ENCODE measurements around the gene LRRC3B.

The LRRC3B gene

GRCh38 chr3:26622621-26623418 lies at the start of gene LRRC3B:
Gene LRRC3B, plus strand, starts transcription at chr3:26622772. Its CDS starts 86,901 bp downstream, at chr3:26709673.
- H3K9me3 ChIP-seq (ENCODE audit: insufficient read depth, low read length) = no peaks in the 10 kb centered on the region
- H3K27me3 ChIP-seq (ENCODE audit: insufficient read depth, insufficient read length) = peaks cover 68% of the 10 kb centered on the region
- H3K9ac ChIP-seq (ENCODE audit: insufficient read length, low read depth) = peak within 1 kb of the TSS; percentile 74
- no peaks in the 10 kb centered on the region for H3K36me3 ChIP-seq (ENCODE audit: insufficient read depth, insufficient read length, low read length)
- H3K4me3 ChIP-seq (ENCODE audit: insufficient read length, low read depth) = peak within 1 kb of the TSS; percentile 72
- DNase-seq (ENCODE audit: low read depth, low spot score) = peak; percentile 47
- peak; percentile 8 for TF ChIP-seq SUZ12 (IDR thresholded peaks at IDR 0.05; ENCODE audit: extremely low read depth, insufficient read depth, insufficient read length)
- TF ChIP-seq ZNF274 (IDR thresholded peaks at IDR 0.05; ENCODE audit: low read depth, low read length) = no peak
- no peak for TF ChIP-seq YY1 (IDR thresholded peaks at IDR 0.05; ENCODE audit: insufficient read depth, insufficient read length)
- peaks cover 7% of the 10 kb centered on the region for H3K4me1 ChIP-seq (ENCODE audit: insufficient read depth, insufficient read length)

- H3K9me3 ChIP-seq (ENCODE audit: insufficient read depth, low read length) = no peaks in the 10 kb centered on the region
- no peaks in the 10 kb centered on the region for H3K27me3 ChIP-seq (ENCODE audit: insufficient read depth, insufficient read length)
- no peak overlapping the region for H3K4me3 ChIP-seq (ENCODE audit: insufficient read length, low read depth)
- TF ChIP-seq YY1 (IDR thresholded peaks at IDR 0.05; ENCODE audit: insufficient read depth, insufficient read length) (no peak), ZNF274 (IDR thresholded peaks at IDR 0.05; ENCODE audit: low read depth, low read length) (no peak), SUZ12 (IDR thresholded peaks at IDR 0.05; ENCODE audit: extremely low read depth, insufficient read depth, insufficient read length) (no peak)
- DNase-seq (ENCODE audit: low read depth, low spot score) = no peak
- no peaks in the 10 kb centered on the region for H3K36me3 ChIP-seq (ENCODE audit: insufficient read depth, insufficient read length, low read length)
- no peaks in the 10 kb centered on the region for H3K4me1 ChIP-seq (ENCODE audit: insufficient read depth, insufficient read length)
- H3K9ac ChIP-seq (ENCODE audit: insufficient read length, low read depth) = no peak overlapping the region
Measured at GRCh38 chr3:26574766-26575165, 47.8 kb upstream of the LRRC3B start.

GRCh38 chr3:26579116-26579515 lies 43.5 kb upstream of the LRRC3B start:
- Histone ChIP-seq H3K9me3 (ENCODE audit: insufficient read depth, low read length) (no peaks in the 10 kb centered on the region), H3K4me3 (ENCODE audit: insufficient read length, low read depth) (no peak overlapping the region), H3K36me3 (ENCODE audit: insufficient read depth, insufficient read length, low read length) (no peaks in the 10 kb centered on the region), H3K9ac (ENCODE audit: insufficient read length, low read depth) (no peak overlapping the region), H3K4me1 (ENCODE audit: insufficient read depth, insufficient read length) (no peaks in the 10 kb centered on the region), H3K27me3 (ENCODE audit: insufficient read depth, insufficient read length) (no peaks in the 10 kb centered on the region)
- DNase-seq (ENCODE audit: low read depth, low spot score) = no peak
- TF ChIP-seq SUZ12 (IDR thresholded peaks at IDR 0.05; ENCODE audit: extremely low read depth, insufficient read depth, insufficient read length) = no peak

- no peaks in the 10 kb centered on the region for H3K9me3 ChIP-seq (ENCODE audit: insufficient read depth, low read length)
- no peak for DNase-seq (ENCODE audit: low read depth, low spot score)
- no peak for TF ChIP-seq ZNF274 (IDR thresholded peaks at IDR 0.05; ENCODE audit: low read depth, low read length)
- TF ChIP-seq SUZ12 (IDR thresholded peaks at IDR 0.05; ENCODE audit: extremely low read depth, insufficient read depth, insufficient read length) = no peak
- TF ChIP-seq YY1 (IDR thresholded peaks at IDR 0.05; ENCODE audit: insufficient read depth, insufficient read length) = no peak
- no peaks in the 10 kb centered on the region for H3K36me3 ChIP-seq (ENCODE audit: insufficient read depth, insufficient read length, low read length)
- no peaks in the 10 kb centered on the region for H3K4me1 ChIP-seq (ENCODE audit: insufficient read depth, insufficient read length)
- no peak overlapping the region for H3K4me3 ChIP-seq (ENCODE audit: insufficient read length, low read depth)
- H3K9ac ChIP-seq (ENCODE audit: insufficient read length, low read depth) = no peak overlapping the region
- H3K27me3 ChIP-seq (ENCODE audit: insufficient read depth, insufficient read length) = no peaks in the 10 kb centered on the region
Measured at GRCh38 chr3:26587571-26587970, 35.0 kb upstream of the LRRC3B start.

GRCh38 chr3:26588931-26589330 lies 33.6 kb upstream of the LRRC3B start:
- H3K9ac ChIP-seq (ENCODE audit: insufficient read length, low read depth) = no peak overlapping the region
- no peak overlapping the region for H3K4me3 ChIP-seq (ENCODE audit: insufficient read length, low read depth)
- H3K4me1 ChIP-seq (ENCODE audit: insufficient read depth, insufficient read length) = no peaks in the 10 kb centered on the region
- no peak for DNase-seq (ENCODE audit: low read depth, low spot score)
- no peaks in the 10 kb centered on the region for H3K27me3 ChIP-seq (ENCODE audit: insufficient read depth, insufficient read length)
- no peaks in the 10 kb centered on the region for H3K9me3 ChIP-seq (ENCODE audit: insufficient read depth, low read length)
- TF ChIP-seq ZNF274 (IDR thresholded peaks at IDR 0.05; ENCODE audit: low read depth, low read length) (no peak), SUZ12 (IDR thresholded peaks at IDR 0.05; ENCODE audit: extremely low read depth, insufficient read depth, insufficient read length) (no peak), YY1 (IDR thresholded peaks at IDR 0.05; ENCODE audit: insufficient read depth, insufficient read length) (no peak)
- H3K36me3 ChIP-seq (ENCODE audit: insufficient read depth, insufficient read length, low read length) = no peaks in the 10 kb centered on the region

- Histone ChIP-seq H3K36me3 (ENCODE audit: insufficient read depth, insufficient read length, low read length) (no peaks in the 10 kb centered on the region), H3K4me3 (ENCODE audit: insufficient read length, low read depth) (no peak overlapping the region), H3K9me3 (ENCODE audit: insufficient read depth, low read length) (no peaks in the 10 kb centered on the region), H3K27me3 (ENCODE audit: insufficient read depth, insufficient read length) (no peaks in the 10 kb centered on the region), H3K4me1 (ENCODE audit: insufficient read depth, insufficient read length) (no peaks in the 10 kb centered on the region), H3K9ac (ENCODE audit: insufficient read length, low read depth) (no peak overlapping the region)
- TF ChIP-seq ZNF274 (IDR thresholded peaks at IDR 0.05; ENCODE audit: low read depth, low read length) = no peak
- no peak for TF ChIP-seq SUZ12 (IDR thresholded peaks at IDR 0.05; ENCODE audit: extremely low read depth, insufficient read depth, insufficient read length)
- no peak for TF ChIP-seq YY1 (IDR thresholded peaks at IDR 0.05; ENCODE audit: insufficient read depth, insufficient read length)
- DNase-seq (ENCODE audit: low read depth, low spot score) = no peak
Measured at GRCh38 chr3:26589678-26590077, 32.9 kb upstream of the LRRC3B start.

- H3K9ac ChIP-seq (ENCODE audit: insufficient read length, low read depth) = no peak overlapping the region
- H3K4me3 ChIP-seq (ENCODE audit: insufficient read length, low read depth) = no peak overlapping the region
- H3K36me3 ChIP-seq (ENCODE audit: insufficient read depth, insufficient read length, low read length) = no peaks in the 10 kb centered on the region
- TF ChIP-seq ZNF274 (IDR thresholded peaks at IDR 0.05; ENCODE audit: low read depth, low read length) (no peak), YY1 (IDR thresholded peaks at IDR 0.05; ENCODE audit: insufficient read depth, insufficient read length) (no peak), SUZ12 (IDR thresholded peaks at IDR 0.05; ENCODE audit: extremely low read depth, insufficient read depth, insufficient read length) (no peak)
- no peaks in the 10 kb centered on the region for H3K4me1 ChIP-seq (ENCODE audit: insufficient read depth, insufficient read length)
- H3K27me3 ChIP-seq (ENCODE audit: insufficient read depth, insufficient read length) = no peaks in the 10 kb centered on the region
- H3K9me3 ChIP-seq (ENCODE audit: insufficient read depth, low read length) = no peaks in the 10 kb centered on the region
- DNase-seq (ENCODE audit: low read depth, low spot score) = no peak
Measured at GRCh38 chr3:26590919-26591484, 31.6 kb upstream of the LRRC3B start.

All from NT2/D1 (cell line).